ENCODE measurements around the gene FDXR. TPM values are rescaled to one million over a fixed set of nuclear protein-coding genes. Genes with fewer than 3 reads are reported as not detected.

Gene FDXR
- total RNA-seq, 4 donors from 2014 or later = 1.1 to 8.3 (median 6.0) TPM

GRCh38 chr17:74918906-74919305 is 46.1 kb upstream of the FDXR start:
- TF ChIP-seq, protein P1, sequence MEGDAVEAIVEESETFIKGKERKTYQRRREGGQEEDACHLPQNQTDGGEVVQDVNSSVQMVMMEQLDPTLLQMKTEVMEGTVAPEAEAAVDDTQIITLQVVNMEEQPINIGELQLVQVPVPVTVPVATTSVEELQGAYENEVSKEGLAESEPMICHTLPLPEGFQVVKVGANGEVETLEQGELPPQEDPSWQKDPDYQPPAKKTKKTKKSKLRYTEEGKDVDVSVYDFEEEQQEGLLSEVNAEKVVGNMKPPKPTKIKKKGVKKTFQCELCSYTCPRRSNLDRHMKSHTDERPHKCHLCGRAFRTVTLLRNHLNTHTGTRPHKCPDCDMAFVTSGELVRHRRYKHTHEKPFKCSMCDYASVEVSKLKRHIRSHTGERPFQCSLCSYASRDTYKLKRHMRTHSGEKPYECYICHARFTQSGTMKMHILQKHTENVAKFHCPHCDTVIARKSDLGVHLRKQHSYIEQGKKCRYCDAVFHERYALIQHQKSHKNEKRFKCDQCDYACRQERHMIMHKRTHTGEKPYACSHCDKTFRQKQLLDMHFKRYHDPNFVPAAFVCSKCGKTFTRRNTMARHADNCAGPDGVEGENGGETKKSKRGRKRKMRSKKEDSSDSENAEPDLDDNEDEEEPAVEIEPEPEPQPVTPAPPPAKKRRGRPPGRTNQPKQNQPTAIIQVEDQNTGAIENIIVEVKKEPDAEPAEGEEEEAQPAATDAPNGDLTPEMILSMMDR (IDR thresholded peaks at IDR 0.05; ENCODE audit: low read depth) = no peak

GRCh38 chr17:74917430-74917829 is 44.6 kb upstream of the FDXR start:
- TF ChIP-seq, protein P1 (IDR thresholded peaks at IDR 0.05; ENCODE audit: low read depth) = no peak

GRCh38 chr17:74916851-74917199 is 44.0 kb upstream of the FDXR start:
- TF ChIP-seq, protein P1 (IDR thresholded peaks at IDR 0.05; ENCODE audit: low read depth) = no peak

GRCh38 chr17:74916136-74916850 is 43.5 kb upstream of the FDXR start:
- TF ChIP-seq, protein P1 (IDR thresholded peaks at IDR 0.05; ENCODE audit: low read depth) = no peak

DNA sequence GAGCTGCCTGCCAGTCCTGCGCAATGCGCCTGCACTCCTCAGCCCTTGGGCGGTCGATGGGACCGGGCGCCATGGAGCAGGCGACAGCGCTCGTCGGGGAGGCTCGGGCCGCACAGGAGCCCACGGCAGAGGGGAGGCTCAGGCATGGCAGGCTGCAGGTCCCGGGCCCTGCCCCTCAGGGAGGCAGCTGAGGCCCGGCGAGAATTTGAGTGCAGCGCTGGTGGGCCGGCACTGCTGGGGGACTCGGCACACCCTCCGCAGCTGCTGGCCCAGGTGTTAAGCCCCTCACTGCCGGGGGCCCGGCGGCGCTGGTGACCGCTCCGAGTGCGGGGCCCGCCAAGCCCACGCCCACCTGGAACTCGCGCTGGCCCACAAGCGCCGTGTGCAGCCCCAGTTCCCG is 34.2 kb upstream of the FDXR start:
- TF ChIP-seq, protein P1 (IDR thresholded peaks at IDR 0.05; ENCODE audit: low read depth) = no peak

GRCh38 chr17:74904687-74905409 is 32.1 kb upstream of the FDXR start:
- TF ChIP-seq, protein P1 (IDR thresholded peaks at IDR 0.05; ENCODE audit: low read depth) = no peak

DNA sequence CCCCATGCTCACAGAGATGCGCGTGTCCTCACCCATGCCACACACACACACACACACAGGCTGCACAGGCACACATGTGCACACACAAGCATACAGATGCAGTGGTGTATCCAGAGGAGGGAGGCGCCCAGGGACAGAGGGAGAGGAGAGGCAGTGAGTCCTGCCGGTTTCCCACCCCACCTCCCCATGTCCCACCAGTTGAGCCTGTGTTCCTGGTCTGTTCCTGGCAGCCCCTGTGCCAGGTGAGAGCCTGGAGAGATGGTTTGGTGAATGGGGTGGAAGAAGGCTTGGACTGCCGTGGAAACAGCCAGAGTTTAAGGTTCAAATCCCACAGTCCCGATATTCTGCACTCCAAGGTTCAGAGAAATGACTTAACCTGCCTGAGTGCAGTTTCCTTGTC is 30.9 kb upstream of the FDXR start:
- TF ChIP-seq, protein P1 (IDR thresholded peaks at IDR 0.05; ENCODE audit: low read depth) = no peak
